Lower leg skin (tissue), 3 donors: ENCODE results near the gene SPRED2.

ENCODE experiments used
- CTCF ChIP-seq, 3 donors: fragments of 450-650 bp; IDR thresholded peaks; one replicate each; pipeline ENCODE4 v1.5.1; 2016; ENCODE audit warnings: antibody characterized with exemption in 3 of 3, mild to moderate bottlenecking in 3 of 3, moderate library complexity in 2 of 3
- POLR2A ChIP-seq, 2 donors: fragments of 450-650 bp; IDR thresholded peaks; one replicate each; pipeline ENCODE4 v1.6.1; 2016 to 2017; ENCODE audit warnings: antibody characterized with exemption in 2 of 2, mild to moderate bottlenecking in 1 of 2, moderate library complexity in 1 of 2

GRCh38 chr2:65265671-65266045 is 166.7 kb downstream of the SPRED2 start:
- TF ChIP-seq CTCF (IDR thresholded peaks at IDR 0.05): no peak
- TF ChIP-seq POLR2A (IDR thresholded peaks at IDR 0.05): no peak
